HG02588 (cell line): Measurements from ENCODE around the gene CCSER1.

Experiments
- ATAC-seq: cut with Tn5 transposase; IDR thresholded peaks from one replicate; pipeline ENCODE4 v1.9.1; 2021; ENCODE audit warnings: mild to moderate bottlenecking, moderate library complexity; ENCODE audit not compliant: unreplicated experiment

Gene CCSER1

GRCh38 chr4:90189178-90189577 is 62.0 kb downstream of the CCSER1 start:
- no peak for ATAC-seq

DNA sequence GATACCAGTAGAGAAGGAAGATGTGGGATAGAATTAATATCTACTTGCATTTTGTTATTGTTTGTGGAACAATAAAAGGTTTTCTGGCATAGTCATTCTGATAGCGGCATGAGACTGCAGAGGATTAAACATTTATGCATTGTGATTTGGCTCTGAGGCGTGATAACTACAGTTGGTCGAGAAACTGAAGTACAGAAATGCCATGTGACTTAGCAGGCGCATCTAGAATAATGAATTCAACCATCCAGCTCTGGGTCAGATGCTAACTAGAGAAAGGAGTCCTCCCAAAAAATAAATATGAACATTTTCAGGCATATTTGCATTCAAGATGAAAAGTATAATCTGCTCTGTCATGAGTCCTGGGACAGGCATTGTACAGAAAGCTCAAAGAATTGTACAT is 62.8 kb downstream of the CCSER1 start:
- no peak for ATAC-seq

DNA sequence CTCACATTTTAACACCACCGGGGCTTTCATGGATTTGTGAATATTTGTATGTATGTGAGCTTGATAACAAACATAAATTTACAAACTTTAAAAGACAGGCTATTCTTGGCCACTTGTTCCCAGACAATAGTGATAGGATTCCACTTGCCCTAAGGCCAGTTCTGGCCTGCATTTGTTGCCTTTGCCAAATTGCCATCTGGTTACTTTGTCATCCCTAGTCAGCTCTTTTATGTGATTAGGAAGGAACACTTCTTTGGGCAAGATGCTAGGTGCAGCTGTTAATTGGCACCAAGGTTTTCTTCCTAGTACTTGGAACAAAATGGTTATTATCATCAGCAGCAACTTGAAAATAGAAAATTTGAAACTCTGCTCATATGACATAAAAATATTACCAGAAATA is 63.3 kb downstream of the CCSER1 start:
- ATAC-seq, result no peak

GRCh38 chr4:90198086-90198847 is 71.1 kb downstream of the CCSER1 start:
- no peak for ATAC-seq

GRCh38 chr4:90207887-90208454 is 80.8 kb downstream of the CCSER1 start:
- ATAC-seq, result no peak

DNA sequence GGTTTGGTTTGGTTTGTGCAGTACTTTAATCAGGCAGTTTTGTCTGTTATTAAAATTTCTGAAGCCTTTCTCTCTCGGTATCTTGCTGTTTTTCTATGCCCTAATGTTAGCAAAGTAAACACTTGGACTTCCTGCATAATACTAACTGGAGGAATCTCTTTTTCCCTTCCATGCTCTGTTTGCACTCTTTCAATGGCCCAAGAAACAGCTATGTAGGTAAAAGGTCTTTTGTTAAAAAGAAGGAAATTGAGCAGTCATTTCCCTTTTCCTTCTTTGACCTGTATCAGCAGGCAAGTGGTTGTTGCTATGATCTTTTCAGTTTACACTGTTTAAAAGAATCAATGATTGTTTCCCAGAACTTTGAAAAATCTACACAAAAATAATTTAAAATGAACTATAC is 82.7 kb downstream of the CCSER1 start:
- ATAC-seq, result no peak

DNA sequence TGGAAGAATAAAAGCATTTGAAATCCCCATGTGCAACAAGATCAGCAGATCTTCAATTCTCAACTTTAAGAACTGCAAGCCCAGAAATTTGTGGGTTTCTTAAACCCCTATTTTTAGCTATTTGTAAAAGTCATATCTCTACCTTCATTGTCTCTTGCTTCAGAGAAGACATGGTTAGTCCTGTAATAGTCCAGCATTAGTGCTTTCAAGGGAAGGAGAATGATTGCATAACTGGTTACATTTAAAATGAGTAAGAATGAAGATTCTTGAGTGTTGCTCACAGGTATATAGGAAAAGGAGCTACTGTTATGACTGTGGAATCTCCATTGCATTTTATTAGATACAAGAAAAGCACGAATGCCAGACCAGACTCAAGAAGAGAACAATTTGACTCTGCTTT is 84.0 kb downstream of the CCSER1 start:
- no peak for ATAC-seq

GRCh38 chr4:90215286-90215685 is 88.1 kb downstream of the CCSER1 start:
- peak; percentile 62 for ATAC-seq

DNA sequence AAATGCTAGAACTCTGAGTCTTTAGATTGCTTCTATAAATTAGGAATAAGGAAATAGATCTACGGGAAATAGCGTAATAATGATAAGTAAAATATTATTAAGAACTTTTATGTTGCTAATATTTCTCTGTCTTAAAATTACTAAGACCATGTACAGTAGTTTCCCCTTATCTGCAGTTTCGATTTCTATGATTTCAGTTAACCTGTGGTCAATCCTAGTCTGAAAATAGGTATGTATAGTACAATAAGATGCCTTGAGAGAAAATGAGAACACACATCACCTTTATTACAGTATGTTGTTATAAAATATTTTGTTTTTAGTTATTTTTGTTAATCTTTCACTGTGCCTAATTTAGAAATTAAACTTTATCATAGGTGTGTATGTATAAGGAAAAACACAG is 92.6 kb downstream of the CCSER1 start:
- ATAC-seq, result no peak

DNA sequence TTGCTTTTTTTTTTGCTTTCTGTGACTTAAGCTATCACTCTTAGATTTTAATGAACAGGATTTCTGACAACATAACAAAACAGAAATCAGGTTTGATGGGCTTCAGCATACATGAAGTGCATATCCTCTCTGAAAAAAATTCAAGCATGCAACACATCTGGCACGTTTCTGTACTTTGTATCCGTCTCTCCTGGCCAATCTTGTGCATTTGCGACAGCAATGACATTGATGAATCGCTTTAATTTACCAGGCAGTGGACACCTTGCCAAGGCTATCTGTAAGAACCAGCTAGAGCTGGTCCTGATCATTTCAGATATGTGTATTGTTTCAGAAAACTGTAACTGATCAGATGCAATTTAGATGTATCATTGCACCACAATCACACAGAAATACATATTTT is 93.3 kb downstream of the CCSER1 start:
- ATAC-seq, result no peak

DNA sequence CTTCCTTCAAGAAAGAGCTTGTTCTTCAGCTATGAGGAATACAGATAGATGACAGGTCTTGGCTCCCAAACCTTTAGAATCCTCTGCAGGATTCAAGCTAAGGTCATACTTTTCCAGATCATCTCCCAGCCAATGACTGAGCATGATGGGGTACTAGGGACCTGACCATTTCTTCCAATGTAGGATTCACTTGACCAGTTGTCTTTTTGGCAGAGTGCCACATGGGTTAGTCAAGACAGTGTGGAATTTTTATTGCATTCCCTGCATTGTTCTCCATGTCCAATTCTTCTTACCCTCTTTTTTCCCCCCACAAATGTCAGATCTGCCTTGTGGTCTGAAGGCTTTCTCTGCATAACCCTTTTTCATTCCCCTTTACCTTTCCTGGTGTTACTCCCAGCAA is 99.5 kb downstream of the CCSER1 start:
- no peak for ATAC-seq

DNA sequence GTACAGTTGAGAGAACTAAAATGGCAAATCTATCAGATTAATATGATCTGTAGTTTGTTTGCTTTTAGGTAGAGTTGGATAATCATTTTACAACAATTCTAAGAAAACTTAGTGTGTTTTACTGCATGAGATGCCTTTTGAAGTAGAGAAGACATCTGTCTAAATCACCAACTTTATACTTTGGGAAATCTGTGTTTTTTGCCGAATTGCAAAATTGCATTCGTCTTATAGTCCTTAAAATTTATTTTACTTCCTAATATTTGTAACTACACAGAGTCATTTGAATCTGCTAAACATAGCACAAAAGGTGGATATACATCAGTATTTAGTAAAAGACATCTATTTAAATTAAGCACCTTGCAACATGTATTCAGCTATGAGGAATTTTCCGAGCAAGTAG is 100.0 kb downstream of the CCSER1 start:
- no peak for ATAC-seq

DNA sequence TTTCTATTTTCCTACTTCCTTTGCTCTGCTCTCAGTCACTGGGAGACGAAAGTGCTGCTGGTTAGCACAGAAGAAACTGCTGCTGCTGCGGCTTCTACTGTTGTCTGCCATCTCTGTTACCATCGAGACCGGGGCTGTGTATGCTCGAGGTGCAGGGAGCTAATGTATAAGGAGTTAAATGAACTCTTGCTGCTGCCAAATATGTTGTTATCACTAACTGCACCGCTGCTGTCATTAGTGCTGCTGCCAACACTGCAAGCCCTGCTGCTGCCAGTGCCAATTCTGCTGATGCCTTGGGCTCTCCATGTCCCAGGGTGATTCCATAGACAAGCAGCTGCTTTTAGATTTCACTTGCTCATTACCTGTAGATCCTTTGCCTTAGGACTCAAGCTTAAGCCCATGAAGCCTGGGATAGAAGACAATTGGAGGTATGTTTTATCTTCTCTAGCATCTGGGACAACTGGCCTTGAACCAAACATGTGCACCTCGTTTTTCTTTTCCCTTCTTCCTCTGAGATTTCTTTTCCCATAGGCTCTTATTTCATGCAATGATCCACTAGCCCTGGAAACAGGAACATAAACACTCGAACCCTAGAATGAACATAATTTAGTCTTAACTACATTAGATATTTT is 107.8 kb downstream of the CCSER1 start:
- no peak for ATAC-seq

DNA sequence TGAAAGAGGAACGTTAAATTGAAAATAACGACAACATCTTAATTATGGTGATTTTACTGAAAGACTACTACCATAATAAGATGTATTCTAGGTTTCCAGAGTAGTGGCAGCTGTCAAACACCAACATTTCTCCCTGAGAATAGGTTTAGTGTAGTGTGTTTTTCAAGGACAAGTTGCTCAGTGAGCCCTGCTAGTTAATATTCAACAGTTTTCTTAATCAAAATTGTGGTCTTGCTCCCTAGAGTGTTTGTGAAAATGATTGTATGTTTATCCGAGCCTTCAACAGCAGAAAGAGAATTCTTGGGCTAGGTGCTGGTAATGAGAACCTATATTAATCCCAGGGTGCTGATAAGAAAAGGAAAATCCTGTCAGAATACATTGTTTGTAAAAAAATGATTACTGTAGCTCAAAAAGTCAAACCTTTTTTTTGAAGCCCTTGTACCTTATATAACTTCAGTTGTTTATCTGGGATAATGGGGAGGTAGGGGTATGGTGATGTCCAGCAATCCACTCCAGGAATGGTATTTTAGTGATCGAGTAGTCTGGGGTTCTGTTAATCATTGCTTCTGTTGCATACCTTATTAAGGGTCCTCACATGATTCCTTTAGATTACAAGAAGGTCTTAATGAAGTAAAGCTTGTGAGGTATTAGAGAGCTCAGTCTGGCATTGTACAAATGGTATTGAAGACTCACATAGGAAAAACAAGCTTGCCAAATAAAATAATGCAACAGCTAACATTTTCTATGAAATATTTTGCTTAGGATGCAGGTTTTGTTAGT is 110.7 kb downstream of the CCSER1 start:
- no peak for ATAC-seq

DNA sequence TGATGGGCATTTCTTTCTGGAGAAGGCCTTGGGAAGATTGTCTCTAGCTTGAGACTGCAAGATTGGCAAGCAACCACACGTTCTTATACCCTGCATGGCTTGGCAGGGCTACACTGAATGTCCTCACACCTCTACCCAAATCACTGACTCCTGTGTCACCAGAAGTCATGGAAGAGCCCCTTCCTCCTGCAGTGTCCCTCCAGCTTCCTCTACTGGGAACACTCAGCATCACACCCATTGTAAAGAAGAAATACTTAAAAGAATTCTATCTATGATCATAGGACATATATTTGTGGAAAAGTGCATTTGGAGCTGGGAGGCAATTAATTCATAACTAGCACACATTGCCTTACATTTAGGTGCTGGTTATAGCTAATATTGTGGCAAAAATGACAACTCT is 113.1 kb downstream of the CCSER1 start:
- ATAC-seq, result no peak

- no peak for ATAC-seq
Observed at GRCh38 chr4:90241008-90241407, 113.8 kb downstream of the CCSER1 start.

DNA sequence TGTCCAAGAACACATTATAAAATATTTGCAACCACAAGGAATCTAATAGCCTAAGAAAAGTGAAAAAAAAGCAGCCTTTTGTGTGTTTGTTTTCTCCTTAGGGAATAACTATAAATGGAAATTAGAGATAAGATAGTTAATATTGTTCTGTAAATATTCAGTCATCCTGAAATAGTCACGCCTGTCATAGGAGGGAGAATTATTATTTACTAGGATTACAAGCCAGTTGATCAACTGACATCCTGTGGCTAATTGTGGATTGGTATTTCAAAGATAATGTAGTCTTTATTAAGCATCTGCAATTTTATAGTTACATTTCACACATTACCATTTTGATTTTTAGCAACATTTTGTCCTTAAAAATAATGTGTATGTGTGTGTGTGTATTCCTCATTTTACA is 118.6 kb downstream of the CCSER1 start:
- ATAC-seq, result no peak

GRCh38 chr4:90246816-90247215 is 119.6 kb downstream of the CCSER1 start:
- no peak for ATAC-seq

- no peak for ATAC-seq
Observed at GRCh38 chr4:90254357-90254756, 127.2 kb downstream of the CCSER1 start.

- ATAC-seq, result no peak
Observed at GRCh38 chr4:90274175-90274574, 147.0 kb downstream of the CCSER1 start.

DNA sequence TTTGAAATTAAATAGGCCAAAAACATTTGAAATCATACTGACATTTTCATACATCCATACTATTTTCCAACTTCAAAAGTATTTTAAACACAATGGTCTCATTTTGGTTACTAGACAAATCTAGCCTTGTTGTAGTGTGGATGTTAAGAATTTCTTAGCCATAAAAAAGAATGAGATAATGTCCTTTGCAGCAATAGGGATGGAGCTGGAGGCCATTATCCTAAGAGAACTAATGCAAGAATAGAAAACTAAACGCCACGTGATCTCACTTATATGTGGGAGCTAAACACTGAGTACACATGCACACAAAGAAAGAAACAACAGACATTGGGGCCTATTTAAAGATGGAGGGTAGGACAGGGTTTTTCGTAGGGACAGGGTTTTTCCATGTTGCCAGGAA is 153.8 kb downstream of the CCSER1 start:
- ATAC-seq, result no peak
